Stimulated activated CD4-positive, alpha-beta T cell treated with anti-CD3 and anti-CD28 coated beads, TNF-alpha, amount 100 ng/mL, for 48 hours (primary cell): Measurements from ENCODE around the gene NCBP2L.
"Not testable (repeated sequence)": the region's sequence is repeated elsewhere in the genome, so short reads cannot be mapped to it uniquely, and the experiment has no call there.

ENCODE experiments used
- DNase-seq, 3 donors: peaks; one replicate each; pipeline ENCODE4 v3.0.0-alpha.2; 2020; ENCODE audit warnings: low read depth in 3 of 3

NCBP2L gene

DNA sequence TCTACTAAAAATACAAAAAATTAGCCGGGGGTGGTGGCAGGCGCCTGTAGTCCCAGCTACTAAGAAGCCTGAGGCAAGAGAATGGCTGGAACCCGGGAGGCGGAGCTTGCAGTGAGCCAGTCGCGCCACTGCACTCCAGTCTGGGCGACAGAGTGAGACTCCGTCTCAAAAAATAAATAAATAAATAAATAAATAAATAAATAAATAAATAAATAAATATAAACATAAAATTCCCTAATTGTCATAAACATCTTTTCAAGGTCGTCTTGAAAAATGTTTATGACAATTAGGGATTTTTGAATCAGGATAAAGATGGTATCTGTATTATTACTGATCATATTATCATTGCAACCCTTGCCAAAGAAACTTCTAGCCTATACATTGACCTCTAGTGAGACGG lies 32.5 kb downstream of the NCBP2L start:
- DNase-seq: not testable (repeated sequence)

DNA sequence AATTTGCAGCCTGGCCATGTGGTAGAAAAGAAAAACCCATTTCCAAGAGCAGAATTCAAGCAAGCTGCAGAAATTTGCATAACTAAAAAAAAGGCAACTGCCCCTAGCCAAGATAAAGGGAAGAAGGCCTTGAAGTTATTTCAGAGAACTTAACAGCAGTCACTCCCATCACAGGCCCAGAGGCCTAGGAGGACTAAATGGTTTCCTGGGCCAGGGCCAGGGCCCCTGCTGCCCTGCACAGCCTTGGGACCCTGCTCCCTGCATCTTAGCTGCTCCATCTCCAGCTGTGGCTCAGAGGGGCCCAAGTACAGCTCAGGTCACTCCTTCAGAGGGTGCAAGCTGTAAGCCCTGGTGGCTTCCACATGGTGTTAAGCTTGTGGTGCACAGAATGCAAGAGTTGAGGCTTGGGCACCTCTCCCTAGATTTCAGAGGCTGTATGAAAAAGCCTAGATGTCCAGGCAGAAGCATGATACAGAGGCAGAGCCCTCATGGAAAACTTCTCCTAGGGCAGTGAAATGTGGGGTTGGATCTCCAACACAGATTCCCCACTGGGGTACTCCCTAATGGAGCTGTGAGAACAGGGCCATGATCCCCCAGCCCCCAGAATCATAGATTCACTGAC lies 41.5 kb downstream of the NCBP2L start:
- DNase-seq: no peak

DNA sequence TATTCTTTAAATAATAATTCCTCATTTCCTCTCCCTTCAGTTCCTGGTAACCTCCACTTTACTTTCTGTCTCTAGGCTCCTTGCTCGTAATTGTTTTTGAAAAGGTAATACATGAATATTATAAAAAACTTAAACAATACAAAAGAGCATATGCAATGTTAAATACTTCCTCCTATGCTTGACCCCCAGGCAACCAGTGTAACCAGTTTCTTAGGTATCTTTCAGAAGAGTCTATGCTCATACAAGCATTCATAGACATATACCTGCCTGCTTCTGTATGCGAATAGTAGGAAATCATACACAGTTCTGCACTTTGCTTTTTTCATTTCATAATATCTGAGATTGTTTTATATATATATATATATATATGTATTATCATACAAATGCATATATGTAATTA lies 45.5 kb downstream of the NCBP2L start:
- DNase-seq: no peak

DNA sequence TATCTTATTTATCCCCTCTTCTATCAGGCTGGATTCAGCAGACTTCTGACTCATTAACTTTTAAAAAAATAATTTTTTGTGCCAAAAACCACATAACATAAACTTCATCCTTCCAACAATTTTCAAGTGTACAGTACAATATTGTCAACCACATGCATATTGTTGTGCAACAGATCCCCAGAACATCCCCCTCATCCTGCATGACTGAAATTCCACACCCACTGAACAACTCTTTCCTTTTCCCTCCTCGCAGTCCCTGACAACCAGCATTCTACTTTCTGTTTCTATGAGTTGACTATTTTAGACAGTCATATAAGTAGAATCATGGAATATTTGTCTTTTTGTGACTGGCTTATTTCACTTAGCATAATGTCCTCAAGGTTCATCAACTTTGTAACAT lies 45.9 kb downstream of the NCBP2L start:
- no peak for DNase-seq

DNA sequence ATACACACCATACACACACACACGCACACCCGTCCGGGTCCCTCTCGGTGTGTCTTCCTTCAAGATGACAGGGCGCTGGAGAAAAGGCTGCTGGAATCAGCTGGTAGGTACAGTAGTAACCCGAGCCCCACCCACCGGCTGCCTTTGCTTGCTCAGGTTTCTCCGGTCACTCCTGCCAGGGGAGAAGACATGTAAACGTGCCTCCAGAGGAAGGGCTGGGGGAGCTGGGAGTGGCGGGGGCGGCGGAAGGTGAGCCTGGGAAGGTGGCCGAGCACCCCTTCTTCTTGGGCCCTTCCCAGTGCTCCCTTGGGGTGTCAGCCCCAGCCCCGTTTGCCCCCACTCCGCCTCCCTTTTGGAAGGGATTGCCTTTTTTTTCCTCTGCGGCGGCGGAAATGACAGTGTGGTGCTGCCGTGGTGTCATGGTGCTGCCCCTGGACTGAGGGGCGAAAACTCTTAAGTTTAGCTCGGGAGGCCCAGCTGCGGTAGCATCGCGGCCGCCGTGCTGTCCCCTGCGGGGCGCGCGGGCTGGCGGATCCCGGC lies 48.2 kb downstream of the NCBP2L start, which contains the start of gene MID2:
Gene MID2 (plus strand): TSS at position 169 of the 540 bp plus-strand sequence. CDS start 561 bp downstream, outside the sequence.
- peak in 1 of 3 donors; percentile 25 for DNase-seq

DNA sequence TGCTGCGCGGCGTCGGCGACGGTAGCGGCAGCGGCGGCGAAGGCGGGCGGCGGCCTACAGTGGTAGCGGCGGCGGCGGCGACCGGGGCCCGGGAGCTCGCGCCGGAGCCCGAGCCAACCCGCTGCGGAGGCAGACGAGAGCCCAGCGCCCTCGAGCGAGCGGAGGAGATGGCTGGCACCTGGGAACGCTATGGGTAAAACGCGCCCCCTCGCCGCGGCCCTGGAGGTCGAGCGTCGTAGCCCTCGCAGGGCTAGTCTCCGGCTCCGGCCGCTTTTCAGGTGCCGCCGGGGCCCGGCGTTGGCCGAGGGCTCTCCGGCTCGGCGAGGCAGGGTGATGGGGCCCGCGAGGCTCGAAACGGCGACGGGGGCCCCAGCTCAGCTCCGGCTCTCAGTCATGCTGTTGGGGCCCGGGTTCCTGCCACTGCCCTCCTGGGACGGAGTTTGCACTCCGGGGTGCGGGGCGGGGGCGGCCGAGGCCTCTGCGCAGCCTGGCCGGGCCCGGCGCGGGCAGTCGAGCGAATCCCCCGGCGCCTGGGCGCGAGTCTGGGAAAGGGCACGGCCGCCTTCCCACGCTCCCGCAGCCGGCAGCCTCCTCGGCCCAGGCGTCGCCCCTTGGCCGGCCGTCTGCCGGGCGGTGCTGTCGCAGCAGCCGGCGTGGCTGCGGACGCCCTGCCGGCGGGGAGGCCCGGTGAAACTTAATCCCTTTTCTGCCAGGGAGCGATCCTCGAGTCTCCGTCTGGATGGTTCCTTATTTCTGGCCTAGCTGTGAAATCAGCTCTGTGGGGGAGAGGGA lies 48.9 kb downstream of the NCBP2L start:
- peak in 1 of 3 donors; percentile 20 for DNase-seq

DNA sequence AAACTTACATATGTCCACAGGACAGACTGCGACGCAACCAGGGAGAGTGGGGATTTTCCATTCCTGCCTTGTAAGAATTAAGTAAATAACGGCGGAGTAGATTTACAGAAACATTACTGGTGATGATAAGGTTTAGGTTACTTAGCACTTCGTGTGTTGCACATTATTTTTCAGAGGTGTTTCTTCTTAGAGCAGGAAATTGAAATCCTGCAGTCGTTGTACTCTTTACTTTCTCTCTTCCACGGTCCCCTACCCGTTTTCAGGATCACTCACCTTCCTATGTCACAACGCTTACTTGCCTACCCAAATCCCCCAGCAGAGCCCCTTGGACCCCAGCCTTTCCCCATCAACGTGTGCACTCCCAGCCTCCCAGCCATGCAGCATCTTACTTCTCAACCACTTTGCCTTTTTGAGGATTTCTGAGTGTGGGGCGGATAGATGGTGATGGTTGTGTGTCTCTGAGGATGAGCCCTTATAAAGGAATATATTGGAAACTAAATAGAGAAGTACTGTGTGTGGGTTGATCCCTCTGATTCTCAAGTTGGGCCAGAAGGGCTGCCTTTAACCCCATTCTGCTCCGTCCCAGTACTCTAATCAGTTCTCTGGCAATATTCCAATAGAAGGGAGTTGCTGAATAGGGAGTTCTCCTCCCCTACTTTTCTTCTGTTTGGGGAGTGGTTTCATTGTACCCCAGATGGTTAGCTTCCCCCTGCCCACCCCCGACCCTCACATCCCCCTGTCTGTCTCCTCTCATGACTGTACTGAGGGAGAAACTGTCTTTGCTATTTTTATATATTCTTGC lies 49.7 kb downstream of the NCBP2L start:
- no peak for DNase-seq

DNA sequence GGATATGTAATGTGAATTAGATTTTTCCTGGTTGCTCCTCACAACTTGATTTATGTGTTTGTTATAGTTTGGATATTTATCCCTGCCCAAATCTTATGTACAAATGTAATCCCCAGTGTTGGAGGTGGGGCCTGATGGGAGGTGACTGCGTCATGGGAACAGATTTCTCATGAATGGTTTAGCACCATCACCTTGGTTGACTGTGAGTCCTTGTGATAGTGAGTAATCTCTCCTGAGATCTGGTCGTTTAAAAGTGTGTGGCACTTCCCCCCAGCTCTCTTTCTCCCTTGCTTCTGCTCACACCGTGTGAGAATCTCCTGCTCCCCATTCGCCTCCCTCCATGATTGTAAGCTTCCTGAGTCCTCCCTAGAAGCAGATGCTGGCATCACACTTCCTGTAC lies 50.3 kb downstream of the NCBP2L start:
- no peak for DNase-seq

DNA sequence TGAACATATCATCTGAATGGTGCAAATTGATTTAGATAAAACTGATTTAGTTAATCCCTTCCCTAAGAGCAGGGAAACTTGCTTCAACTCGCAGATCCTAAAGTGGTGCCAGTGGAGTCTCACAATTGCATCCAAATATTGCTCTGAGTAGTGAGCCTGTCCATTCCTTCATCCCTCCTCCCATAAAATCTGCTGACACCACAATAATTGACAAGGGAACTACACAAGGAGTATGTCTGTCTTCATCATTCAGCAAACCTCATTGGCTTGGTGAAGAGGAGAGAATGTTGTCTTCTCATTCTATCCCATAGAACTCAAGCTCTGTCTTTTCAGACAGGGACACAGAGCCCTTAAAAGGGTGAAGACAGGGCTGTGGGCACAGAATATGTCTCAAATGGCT lies 52.3 kb downstream of the NCBP2L start:
- no peak for DNase-seq

DNA sequence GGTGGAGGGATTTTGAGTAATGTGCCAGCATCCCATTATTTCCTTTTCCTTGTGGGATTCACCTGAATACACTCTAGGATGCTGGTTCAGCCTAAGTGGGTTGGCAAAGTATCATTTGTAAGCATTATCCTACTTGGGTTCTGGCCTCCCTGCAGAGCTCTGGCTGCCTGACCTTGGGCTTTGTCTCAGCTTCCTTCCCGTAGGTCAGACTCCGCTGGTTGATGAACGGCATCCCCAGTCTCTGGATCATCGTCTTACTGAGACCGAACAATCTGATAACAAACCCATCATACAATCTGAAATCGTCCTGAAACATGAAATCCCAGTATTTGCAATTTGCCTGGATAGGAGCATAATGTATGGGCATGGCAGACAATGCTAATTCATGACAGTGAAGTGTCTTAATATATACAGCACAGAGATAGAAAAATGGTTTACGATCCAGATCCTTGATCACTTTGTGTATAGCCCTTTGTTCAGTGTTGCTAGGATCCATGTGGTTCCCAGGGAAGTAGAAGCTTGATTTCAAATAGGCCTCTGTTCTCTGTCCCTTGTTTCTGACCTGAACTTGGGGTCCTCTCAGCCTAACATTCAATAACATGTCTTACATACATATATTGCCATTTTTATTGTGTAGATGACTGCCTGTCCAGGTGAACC lies 53.7 kb downstream of the NCBP2L start:
- DNase-seq: no peak

DNA sequence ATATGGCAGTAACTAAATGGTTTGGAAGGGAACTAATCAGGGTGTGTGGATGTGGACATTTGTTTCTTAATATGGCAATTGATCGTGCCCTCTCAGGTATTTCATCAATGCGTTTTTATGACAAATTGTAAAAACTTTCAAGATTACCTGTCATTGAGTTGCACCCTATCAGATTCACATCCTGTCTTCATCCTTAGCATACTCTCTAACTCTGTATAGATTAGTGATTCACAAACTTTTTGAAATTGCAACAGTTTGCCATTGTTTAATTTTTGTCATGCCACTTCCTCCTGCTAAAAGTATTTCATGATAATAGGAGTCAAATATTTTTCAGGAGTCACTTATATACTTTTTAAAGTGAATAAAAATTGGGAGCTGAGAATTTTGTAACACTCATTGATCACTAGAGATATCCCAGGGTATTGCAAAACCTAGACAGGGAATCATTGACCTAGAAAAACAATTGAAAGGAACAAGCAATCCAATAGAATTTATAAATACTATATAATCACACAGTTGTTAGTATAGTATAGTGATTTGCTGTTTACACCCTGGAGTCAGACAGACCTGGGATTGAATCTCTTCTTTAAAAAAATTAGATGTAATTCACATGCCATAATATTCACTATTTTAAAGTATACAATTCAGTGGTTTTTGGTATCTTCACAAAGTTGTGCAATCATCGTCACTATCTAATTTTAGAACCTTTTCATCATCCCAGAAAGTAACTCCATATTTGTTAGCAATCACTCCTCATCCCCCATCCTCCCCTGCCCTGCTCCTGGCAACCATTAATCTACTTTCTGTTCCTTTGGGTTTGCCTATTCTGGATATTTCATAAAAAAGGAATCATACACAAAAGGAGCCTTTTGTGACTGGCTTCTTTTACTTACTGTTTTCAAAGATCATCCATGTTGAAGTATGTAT lies 57.0 kb downstream of the NCBP2L start:
- DNase-seq: no peak

DNA sequence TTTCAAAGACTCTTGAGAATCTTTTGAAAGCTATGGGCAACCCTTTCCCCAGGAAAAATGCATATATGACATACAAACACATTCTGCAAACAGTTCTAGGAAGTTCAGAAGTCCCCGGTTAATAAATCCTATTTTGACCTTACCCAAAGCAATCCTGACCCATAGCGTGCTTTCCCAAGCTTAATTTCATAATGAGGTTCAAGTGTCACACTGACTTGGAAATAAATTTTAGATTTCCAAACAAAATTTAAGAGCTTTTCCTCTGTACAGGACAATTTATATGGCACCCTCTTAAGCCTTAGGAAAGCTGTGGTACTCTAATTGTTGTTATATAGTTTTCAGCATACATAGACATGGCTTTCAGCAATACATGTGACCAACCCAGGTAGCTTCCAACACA lies 59.4 kb downstream of the NCBP2L start:
- no peak for DNase-seq

DNA sequence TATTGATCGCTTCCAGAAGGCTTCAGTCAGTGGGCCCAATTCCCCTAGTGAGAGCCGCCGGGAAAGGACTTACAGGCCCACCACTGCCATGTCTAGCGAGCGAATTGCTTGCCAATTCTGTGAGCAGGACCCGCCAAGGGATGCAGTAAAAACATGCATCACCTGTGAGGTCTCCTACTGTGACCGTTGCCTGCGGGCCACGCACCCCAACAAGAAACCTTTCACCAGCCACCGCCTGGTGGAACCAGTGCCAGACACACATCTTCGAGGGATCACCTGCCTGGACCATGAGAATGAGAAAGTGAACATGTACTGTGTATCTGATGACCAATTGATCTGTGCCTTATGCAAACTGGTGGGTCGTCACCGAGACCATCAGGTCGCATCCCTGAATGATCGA lies 63.4 kb downstream of the NCBP2L start:
- no peak for DNase-seq

DNA sequence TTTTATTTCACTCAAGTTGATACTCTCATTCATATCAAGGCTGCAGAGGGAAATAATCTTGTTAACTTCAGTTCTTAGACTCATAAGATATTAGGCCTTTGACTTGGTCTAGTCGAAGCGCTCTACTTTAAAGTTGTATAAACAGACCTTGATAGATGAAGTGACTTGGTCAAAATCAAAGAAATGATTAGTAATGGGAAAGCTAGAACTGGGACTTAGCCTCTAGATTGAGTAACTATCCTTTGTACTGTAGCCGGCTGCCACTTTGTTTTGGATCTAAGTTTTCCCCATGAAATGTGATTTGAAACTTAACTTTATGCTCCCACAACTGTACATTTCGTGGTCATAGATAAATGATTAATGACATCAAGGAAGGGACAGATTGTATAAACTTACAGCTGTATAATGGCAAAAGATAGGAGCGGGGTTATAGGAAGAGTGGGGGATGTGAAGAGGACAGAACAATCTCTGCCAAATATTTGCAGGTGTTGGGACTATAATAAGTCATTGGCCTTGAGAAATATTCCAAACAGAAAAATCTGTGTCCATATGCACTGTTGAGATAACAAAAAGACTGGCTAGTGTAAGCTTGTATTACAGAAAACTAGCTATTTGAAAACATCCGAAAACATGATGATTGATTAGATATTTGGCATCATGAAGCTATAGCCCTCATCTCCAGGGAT lies 65.3 kb downstream of the NCBP2L start:
- DNase-seq: no peak
